CD14-positive monocyte (primary cell): ENCODE results near the gene MUC6. TPM values are rescaled to one million over a fixed set of nuclear protein-coding genes. Genes with fewer than 3 reads are reported as not detected.

Experiments
- DNase-seq, 3 donors: peaks; one replicate each; pipeline ENCODE4 v3.0.0-alpha.2; 2011 to 2022
- H2AFZ ChIP-seq: 2 replicates; pipeline ENCODE4 v1.6.0; 2012; ENCODE audit warnings: mild to moderate bottlenecking, low read depth, low read length, inconsistent platforms; ENCODE audit not compliant: insufficient read depth, poor library complexity, severe bottlenecking
- H3K27ac ChIP-seq, 2 donors: 1 replicate in 1 of 2; 2 replicates in 1 of 2; pipeline ENCODE4 v1.5.1; 2012 to 2013; ENCODE audit warnings: low read length in 2 of 2, control low read depth in 1 of 2, inconsistent platforms in 1 of 2, low read depth in 1 of 2, mild to moderate bottlenecking in 1 of 2
- H3K27me3 ChIP-seq, 2 donors: one replicate each; pipeline versions ENCODE4 v1.6.0 to v1.6.1; 2011 to 2013; ENCODE audit warnings: low read length in 2 of 2; ENCODE audit not compliant: control insufficient read depth in 2 of 2, insufficient read depth in 2 of 2
- H3K36me3 ChIP-seq, 2 donors: replicated peaks in 1 of 2; 1 replicate in 1 of 2; 2 replicates in 1 of 2; pipeline versions ENCODE4 v1.5.1 to v1.6.1; 2012 to 2013; ENCODE audit warnings: low read length in 2 of 2, control low read depth in 1 of 2, inconsistent platforms in 1 of 2, mild to moderate bottlenecking in 1 of 2; ENCODE audit not compliant: insufficient read depth in 2 of 2, control insufficient read depth in 1 of 2
- H3K4me1 ChIP-seq, 2 donors: 1 replicate in 1 of 2; 2 replicates in 1 of 2; pipeline versions ENCODE4 v1.5.1 to v1.6.1; 2012 to 2013; ENCODE audit warnings: low read length in 2 of 2, control low read depth in 1 of 2, inconsistent platforms in 1 of 2, mild to moderate bottlenecking in 1 of 2, moderate library complexity in 1 of 2; ENCODE audit not compliant: insufficient read depth in 2 of 2, control insufficient read depth in 1 of 2
- H3K4me2 ChIP-seq: replicated peaks from 2 replicates; pipeline ENCODE3; 2012; ENCODE audit warnings: low read length, moderate library complexity, mild to moderate bottlenecking; ENCODE audit not compliant: poor library complexity, severe bottlenecking; ENCODE audit errors: extremely low read depth
- H3K4me3 ChIP-seq, 3 experiments: fragments of 200-600 bp in 1 of 3; sonication (generic) in 1 of 3; replicated peaks in 1 of 3; 1 replicate in 2 of 3; 2 replicates in 1 of 3; pipeline ENCODE4 v1.5.1; 2011 to 2013; ENCODE audit warnings: low read length in 3 of 3, mild to moderate bottlenecking in 3 of 3, control low read depth in 2 of 3, low read depth in 2 of 3, inconsistent platforms in 1 of 3, moderate library complexity in 1 of 3
- H3K79me2 ChIP-seq: 2 replicates; pipeline ENCODE4 v1.6.0; 2012; ENCODE audit warnings: mild to moderate bottlenecking, control low read depth, inconsistent platforms, low read length, moderate library complexity; ENCODE audit not compliant: insufficient read depth
- H3K9ac ChIP-seq: 2 replicates; pipeline ENCODE4 v1.6.0; 2017; ENCODE audit warnings: low read length, mild to moderate bottlenecking; ENCODE audit not compliant: insufficient read depth, poor library complexity, severe bottlenecking
- H3K9me3 ChIP-seq, 2 donors: replicated peaks in 1 of 2; 1 replicate in 1 of 2; 2 replicates in 1 of 2; pipeline versions ENCODE4 v1.5.1 to v1.6.1; 2012 to 2013; ENCODE audit warnings: low read length in 2 of 2, control low read depth in 1 of 2; ENCODE audit not compliant: control insufficient read depth in 1 of 2, insufficient read depth in 1 of 2
- H4K20me1 ChIP-seq: 2 replicates; pipeline ENCODE4 v1.6.0; 2012; ENCODE audit warnings: mild to moderate bottlenecking, low read length, control low read depth, moderate library complexity; ENCODE audit not compliant: insufficient read depth
- H3K27ac Mint-ChIP-seq, 7 donors: one replicate each; pipeline ENCODE4 v1.8.0; 2020; ENCODE audit warnings: mild to moderate bottlenecking in 7 of 7, mixed read lengths in 7 of 7, moderate library complexity in 6 of 7, inconsistent platforms in 2 of 7
- H3K27me3 Mint-ChIP-seq, 3 donors: one replicate each; pipeline ENCODE4 v1.8.0; 2021 to 2022; ENCODE audit warnings: low read depth in 3 of 3, mild to moderate bottlenecking in 3 of 3, mixed read lengths in 3 of 3, moderate library complexity in 3 of 3, inconsistent platforms in 1 of 3
- H3K36me3 Mint-ChIP-seq, 2 donors: one replicate each; pipeline ENCODE4 v1.8.0; 2020; ENCODE audit warnings: mixed read lengths in 2 of 2, inconsistent platforms in 1 of 2, mild to moderate bottlenecking in 1 of 2
- H3K4me1 Mint-ChIP-seq: one replicate; pipeline ENCODE4 v1.8.0; 2020; ENCODE audit warnings: mild to moderate bottlenecking, mixed read lengths
- H3K4me3 Mint-ChIP-seq, 2 donors: one replicate each; pipeline ENCODE4 v1.8.0; 2020; ENCODE audit warnings: mild to moderate bottlenecking in 2 of 2, mixed read lengths in 2 of 2, moderate library complexity in 1 of 2
- H3K9me3 Mint-ChIP-seq, 7 donors: one replicate each; pipeline ENCODE4 v1.8.0; 2020 to 2022; ENCODE audit warnings: mixed read lengths in 7 of 7, mild to moderate bottlenecking in 6 of 7, moderate library complexity in 6 of 7, inconsistent platforms in 2 of 7
- CTCF ChIP-seq: fragments of 200-600 bp; IDR thresholded peaks from one replicate; pipeline ENCODE4 v1.8.0; 2022; ENCODE audit warnings: antibody characterized with exemption, mild to moderate bottlenecking
- WGBS: methylation state at CpG from one replicate; pipeline ENCODE4 v1.1.5; 2013; ENCODE audit warnings: missing lambda C conversion rate; ENCODE audit not compliant: insufficient coverage; 5-methylcytosine and 5-hydroxymethylcytosine counted together
- intact Hi-C, 2 donors: fragments of 100-400 bp; cut with micrococcal nuclease; formaldehyde crosslinking; loops; one replicate each; pipeline versions ENCODE4 v1.15.0 to v1.15.1; 2023
- polyA plus RNA-seq, 3 donors: library from polyadenylated mRNA; depleted of rRNA in 1 of 3; unstranded in 2 of 3; stranded (reverse) in 1 of 3; fragments of 300-500 nt in 2 of 3; fragments of >200 nt in 1 of 3; fragmentation: Illumina TruSeq in 2 of 3; gene quantifications; 1 replicate in 2 of 3; 2 replicates in 1 of 3; pipeline ENCODE4 v1.2.3, GENCODE V29; 2012 to 2021

MUC6 gene
- polyA plus RNA-seq, 3 donors = not detected

- 96% methylated on average over 19 of the region's 21 CpGs for WGBS
- Histone ChIP-seq H2AFZ (no peak overlapping the region), H3K79me2 (no peaks in the 10 kb centered on the region), H3K36me3 (peaks cover 77 to 100% of the 10 kb centered on the region in 2 donors), H3K4me2 (no peak overlapping the region), H3K27me3 (no peaks in the 10 kb centered on the region), H3K4me3 (no peak overlapping the region), H3K27ac (no peak overlapping the region), H3K9me3 (no peaks in the 10 kb centered on the region), H4K20me1 (peaks cover 21% of the 10 kb centered on the region), H3K9ac (no peak overlapping the region), H3K4me1 (no peaks in the 10 kb centered on the region)
- Mint-ChIP-seq H3K27me3 (peaks cover 0 to 2% (median 0%) of the 10 kb centered on the region in 3 donors), H3K4me1 (no peaks in the 10 kb centered on the region), H3K36me3 (peaks cover 81 to 91% of the 10 kb centered on the region in 2 donors), H3K9me3 (no peaks in the 10 kb centered on the region), H3K27ac (no peak overlapping the region), H3K4me3 (no peak overlapping the region)
- DNase-seq = no peak
- intact Hi-C loops = no loop called here
- no peak for TF ChIP-seq CTCF
These were observed 30.6 kb downstream of the MUC6 start for GRCh38 chr11:1005928-1006327.

GRCh38 chr11:1003159-1003558 is 33.4 kb downstream of the MUC6 start:
- 94% methylated on average over 15 of the region's 20 CpGs for WGBS
- Histone ChIP-seq H3K4me2 (no peak overlapping the region), H3K79me2 (no peaks in the 10 kb centered on the region), H4K20me1 (peaks cover 25% of the 10 kb centered on the region), H3K9me3 (no peaks in the 10 kb centered on the region), H3K4me1 (no peaks in the 10 kb centered on the region), H3K4me3 (no peak overlapping the region), H3K27me3 (no peaks in the 10 kb centered on the region), H3K36me3 (peaks cover 61 to 96% of the 10 kb centered on the region in 2 donors), H2AFZ (no peak overlapping the region), H3K9ac (no peak overlapping the region), H3K27ac (no peak overlapping the region)
- Mint-ChIP-seq H3K36me3 (peaks cover 67 to 92% of the 10 kb centered on the region in 2 donors), H3K27me3 (peaks cover 0 to 2% (median 0%) of the 10 kb centered on the region in 3 donors), H3K4me3 (no peak overlapping the region), H3K9me3 (no peaks in the 10 kb centered on the region), H3K27ac (no peak overlapping the region), H3K4me1 (no peaks in the 10 kb centered on the region)
- DNase-seq = no peak
- TF ChIP-seq CTCF = no peak
- intact Hi-C loops = no loop called here
